GM23338 (cell line): ENCODE measurements around the gene PCDHGC4. TPM values are rescaled to one million over a fixed set of nuclear protein-coding genes. Genes with fewer than 3 reads are reported as not detected.

Experiments used
- ATAC-seq: fragments of 200-7000 bp; cut with Tn5 transposase; 3 replicates; pipeline ENCODE4 v1.9.1; 2020
- DNase-seq: peaks from one replicate; pipeline ENCODE4 v3.0.0-alpha.2; 2015; ENCODE audit warnings: low spot score
- H2AFZ ChIP-seq: fragments of 200-600 bp; sonication (generic); 2 replicates; pipeline ENCODE4 v1.8.0; 2016; ENCODE audit warnings: antibody characterized with exemption, mild to moderate bottlenecking, moderate library complexity
- H3F3A ChIP-seq: fragments of 200-600 bp; sonication (generic); replicated peaks from 2 replicates; pipeline ENCODE4 v1.8.0; 2017; ENCODE audit warnings: antibody characterized with exemption, mixed run types, low read depth
- H3K27ac ChIP-seq: fragments of 200-600 bp; sonication (generic); 2 replicates; pipeline ENCODE4 v1.6.1; 2016; ENCODE audit warnings: low read depth
- H3K27me3 ChIP-seq: fragments of 200-600 bp; sonication (generic); 2 replicates; pipeline ENCODE4 v1.8.0; 2016; ENCODE audit warnings: mild to moderate bottlenecking, mixed run types, moderate library complexity; ENCODE audit not compliant: insufficient read depth
- H3K36me3 ChIP-seq: fragments of 200-600 bp; sonication (generic); 2 replicates; pipeline ENCODE4 v1.8.0; 2016; ENCODE audit warnings: mild to moderate bottlenecking; ENCODE audit not compliant: insufficient read depth
- H3K4me1 ChIP-seq: fragments of 200-600 bp; sonication (generic); 2 replicates; pipeline ENCODE4 v1.8.0; 2016; ENCODE audit warnings: mild to moderate bottlenecking, moderate library complexity; ENCODE audit not compliant: insufficient read depth
- H3K4me2 ChIP-seq: fragments of 200-600 bp; sonication (generic); 2 replicates; pipeline ENCODE4 v1.7.1; 2017; ENCODE audit warnings: mixed run types
- H3K4me3 ChIP-seq: fragments of 200-600 bp; sonication (generic); 2 replicates; pipeline ENCODE4 v1.6.1; 2016; ENCODE audit warnings: mixed run types
- H3K79me2 ChIP-seq: fragments of 200-600 bp; sonication (generic); replicated peaks from 2 replicates; pipeline ENCODE4 v1.8.0; 2017; ENCODE audit warnings: mild to moderate bottlenecking; ENCODE audit not compliant: insufficient read depth
- H3K9me2 ChIP-seq: fragments of 200-600 bp; sonication (generic); 2 replicates; pipeline ENCODE4 v1.8.0; 2017; ENCODE audit not compliant: insufficient read depth
- H4K20me1 ChIP-seq: fragments of 200-600 bp; sonication (generic); replicated peaks from 2 replicates; pipeline ENCODE4 v1.8.0; 2017; ENCODE audit warnings: mild to moderate bottlenecking; ENCODE audit not compliant: insufficient read depth
- H3K27ac Mint-ChIP-seq: 2 replicates; pipeline ENCODE4 v1.8.0; 2020; ENCODE audit warnings: inconsistent platforms, mild to moderate bottlenecking, moderate library complexity, mixed read lengths
- H3K27me3 Mint-ChIP-seq: 3 replicates; pipeline ENCODE4 v1.8.0; 2022; ENCODE audit warnings: low read depth, mild to moderate bottlenecking, moderate library complexity, mixed read lengths, inconsistent platforms; ENCODE audit not compliant: insufficient read depth, poor library complexity
- H3K36me3 Mint-ChIP-seq: 3 replicates; pipeline ENCODE4 v1.8.0; 2021; ENCODE audit warnings: low read depth, mild to moderate bottlenecking, inconsistent platforms, moderate library complexity, mixed read lengths
- H3K4me1 Mint-ChIP-seq: 3 replicates; pipeline ENCODE4 v1.8.0; 2020; ENCODE audit warnings: mild to moderate bottlenecking, inconsistent platforms, mixed read lengths
- H3K4me3 Mint-ChIP-seq: 3 replicates; pipeline ENCODE4 v1.8.0; 2021; ENCODE audit warnings: moderate library complexity, mild to moderate bottlenecking, inconsistent platforms, mixed read lengths
- H3K9me3 Mint-ChIP-seq: 3 replicates; pipeline ENCODE4 v1.8.0; 2020; ENCODE audit warnings: moderate library complexity, mild to moderate bottlenecking, inconsistent platforms, mixed read lengths
- EZH2phosphoT487 ChIP-seq: fragments of 200-600 bp; sonication (generic); IDR thresholded peaks from one replicate; pipeline ENCODE4 v1.8.1; 2018; ENCODE audit warnings: antibody characterized with exemption; ENCODE audit not compliant: unreplicated experiment
- JUNB ChIP-seq: IDR thresholded peaks from one replicate; pipeline ENCODE4 v1.6.1; 2016; ENCODE audit warnings: antibody characterized with exemption; ENCODE audit not compliant: unreplicated experiment
- POLR2AphosphoS5 ChIP-seq: IDR thresholded peaks from 2 replicates; pipeline ENCODE4 v1.6.1; 2016; ENCODE audit warnings: antibody characterized with exemption, low read depth
- STAT1 ChIP-seq: IDR thresholded peaks from one replicate; pipeline ENCODE4 v1.6.1; 2016; ENCODE audit warnings: antibody characterized with exemption; ENCODE audit not compliant: unreplicated experiment
- ZNF114 ChIP-seq: fragments of 250-450 bp; sonication (Bioruptor Pico); IDR thresholded peaks from 2 replicates; pipeline ENCODE4 v1.5.0; 2020; ENCODE audit warnings: mild to moderate bottlenecking, moderate library complexity
- ZNF331 ChIP-seq: fragments of 250-450 bp; sonication (Bioruptor Pico); IDR thresholded peaks from 2 replicates; pipeline ENCODE4 v1.5.0; 2020; ENCODE audit warnings: low read depth, mild to moderate bottlenecking, moderate library complexity
- polyA plus RNA-seq: library from polyadenylated mRNA; unstranded; fragments of >200 nt; fragmentation: Nextera tagmentation; extraction: Ambion mirVana; gene quantifications from 2 replicates; pipeline ENCODE4 v1.2.1, GENCODE V29; 2016
- total RNA-seq: library from RNA; depleted of rRNA; stranded (reverse); fragments of >200 nt; shearing (Covaris generic); gene quantifications from 2 replicates; pipeline ENCODE4 v1.2.3, GENCODE V29; 2014
- TF ChIP-seq, protein P1 (sequence below): IDR thresholded peaks from one replicate; pipeline ENCODE4 v1.6.1; 2018; ENCODE audit warnings: antibody characterized with exemption; ENCODE audit not compliant: unreplicated experiment
- TF ChIP-seq, protein P2 (sequence below): IDR thresholded peaks from 2 replicates; pipeline ENCODE4 v1.6.1; 2016; ENCODE audit warnings: antibody characterized with exemption
- TF ChIP-seq, protein P3 (sequence below): fragments of 250-450 bp; sonication (Bioruptor Pico); IDR thresholded peaks from 2 replicates; pipeline ENCODE4 v1.5.0; 2020; ENCODE audit warnings: mild to moderate bottlenecking, moderate library complexity

PCDHGC4 gene
- total and polyA plus RNA-seq, 2 experiments from 2014 or later = 0.31 to 3.0 TPM

DNA sequence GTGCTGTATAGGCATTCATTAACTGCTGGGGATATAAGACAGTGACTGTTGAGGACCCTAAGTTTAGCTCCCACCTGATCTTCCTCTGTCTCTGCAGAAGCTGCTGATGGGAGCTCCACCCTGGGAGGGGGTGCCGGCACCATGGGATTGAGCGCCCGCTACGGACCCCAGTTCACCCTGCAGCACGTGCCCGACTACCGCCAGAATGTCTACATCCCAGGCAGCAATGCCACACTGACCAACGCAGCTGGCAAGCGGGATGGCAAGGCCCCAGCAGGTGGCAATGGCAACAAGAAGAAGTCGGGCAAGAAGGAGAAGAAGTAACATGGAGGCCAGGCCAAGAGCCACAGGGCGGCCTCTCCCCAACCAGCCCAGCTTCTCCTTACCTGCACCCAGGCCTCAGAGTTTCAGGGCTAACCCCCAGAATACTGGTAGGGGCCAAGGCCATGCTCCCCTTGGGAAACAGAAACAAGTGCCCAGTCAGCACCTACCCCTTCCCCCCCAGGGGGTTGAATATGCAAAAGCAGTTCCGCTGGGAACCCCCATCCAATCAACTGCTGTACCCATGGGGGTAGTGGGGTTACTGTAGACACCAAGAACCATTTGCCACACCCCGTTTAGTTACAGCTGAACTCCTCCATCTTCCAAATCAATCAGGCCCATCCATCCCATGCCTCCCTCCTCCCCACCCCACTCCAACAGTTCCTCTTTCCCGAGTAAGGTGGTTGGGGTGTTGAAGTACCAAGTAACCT, 26.2 kb downstream of the PCDHGC4 start:
- no peak overlapping the region for H3K4me3 Mint-ChIP-seq
- TF ChIP-seq, protein P1, sequence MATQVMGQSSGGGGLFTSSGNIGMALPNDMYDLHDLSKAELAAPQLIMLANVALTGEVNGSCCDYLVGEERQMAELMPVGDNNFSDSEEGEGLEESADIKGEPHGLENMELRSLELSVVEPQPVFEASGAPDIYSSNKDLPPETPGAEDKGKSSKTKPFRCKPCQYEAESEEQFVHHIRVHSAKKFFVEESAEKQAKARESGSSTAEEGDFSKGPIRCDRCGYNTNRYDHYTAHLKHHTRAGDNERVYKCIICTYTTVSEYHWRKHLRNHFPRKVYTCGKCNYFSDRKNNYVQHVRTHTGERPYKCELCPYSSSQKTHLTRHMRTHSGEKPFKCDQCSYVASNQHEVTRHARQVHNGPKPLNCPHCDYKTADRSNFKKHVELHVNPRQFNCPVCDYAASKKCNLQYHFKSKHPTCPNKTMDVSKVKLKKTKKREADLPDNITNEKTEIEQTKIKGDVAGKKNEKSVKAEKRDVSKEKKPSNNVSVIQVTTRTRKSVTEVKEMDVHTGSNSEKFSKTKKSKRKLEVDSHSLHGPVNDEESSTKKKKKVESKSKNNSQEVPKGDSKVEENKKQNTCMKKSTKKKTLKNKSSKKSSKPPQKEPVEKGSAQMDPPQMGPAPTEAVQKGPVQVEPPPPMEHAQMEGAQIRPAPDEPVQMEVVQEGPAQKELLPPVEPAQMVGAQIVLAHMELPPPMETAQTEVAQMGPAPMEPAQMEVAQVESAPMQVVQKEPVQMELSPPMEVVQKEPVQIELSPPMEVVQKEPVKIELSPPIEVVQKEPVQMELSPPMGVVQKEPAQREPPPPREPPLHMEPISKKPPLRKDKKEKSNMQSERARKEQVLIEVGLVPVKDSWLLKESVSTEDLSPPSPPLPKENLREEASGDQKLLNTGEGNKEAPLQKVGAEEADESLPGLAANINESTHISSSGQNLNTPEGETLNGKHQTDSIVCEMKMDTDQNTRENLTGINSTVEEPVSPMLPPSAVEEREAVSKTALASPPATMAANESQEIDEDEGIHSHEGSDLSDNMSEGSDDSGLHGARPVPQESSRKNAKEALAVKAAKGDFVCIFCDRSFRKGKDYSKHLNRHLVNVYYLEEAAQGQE = no peak
- H3K4me3 ChIP-seq = no peak overlapping the region
- peaks cover 26% of the 10 kb centered on the region for H3K27me3 Mint-ChIP-seq
- H3K27me3 ChIP-seq = 0 out of 2 replicates have a peak, but pooled peaks cover 4% of the 10 kb centered on the region
- no peak for ATAC-seq
- peaks cover 28% of the 10 kb centered on the region for H3K4me1 ChIP-seq
- H3K4me1 Mint-ChIP-seq = peaks cover 51% of the 10 kb centered on the region
- no peaks in the 10 kb centered on the region for H3K9me2 ChIP-seq
- no peak overlapping the region for H3K27ac Mint-ChIP-seq
- H3K27ac ChIP-seq = no peak overlapping the region
- peaks cover 3% of the 10 kb centered on the region; the same call in 1 of the 2 replicates for H3K36me3 ChIP-seq
- H3K36me3 Mint-ChIP-seq = peaks cover 25% of the 10 kb centered on the region
- H3K79me2 ChIP-seq = no peaks in the 10 kb centered on the region
- no peaks in the 10 kb centered on the region for H3K9me3 Mint-ChIP-seq
- DNase-seq = no peak
- no peak overlapping the region for H2AFZ ChIP-seq
- 0 out of 2 replicates have a peak, but pooled peaks cover 4% of the 10 kb centered on the region for H3F3A ChIP-seq
- no peak overlapping the region for H3K4me2 ChIP-seq
- no peaks in the 10 kb centered on the region for H4K20me1 ChIP-seq

DNA sequence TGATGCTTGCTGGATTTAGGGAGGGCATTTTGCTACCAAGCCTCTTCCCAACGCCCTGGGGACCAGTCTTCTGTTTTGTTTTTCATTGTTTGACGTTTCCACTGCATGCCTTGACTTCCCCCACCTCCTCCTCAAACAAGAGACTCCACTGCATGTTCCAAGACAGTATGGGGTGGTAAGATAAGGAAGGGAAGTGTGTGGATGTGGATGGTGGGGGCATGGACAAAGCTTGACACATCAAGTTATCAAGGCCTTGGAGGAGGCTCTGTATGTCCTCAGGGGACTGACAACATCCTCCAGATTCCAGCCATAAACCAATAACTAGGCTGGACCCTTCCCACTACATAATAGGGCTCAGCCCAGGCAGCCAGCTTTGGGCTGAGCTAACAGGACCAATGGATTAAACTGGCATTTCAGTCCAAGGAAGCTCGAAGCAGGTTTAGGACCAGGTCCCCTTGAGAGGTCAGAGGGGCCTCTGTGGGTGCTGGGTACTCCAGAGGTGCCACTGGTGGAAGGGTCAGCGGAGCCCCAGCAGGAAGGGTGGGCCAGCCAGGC, 27.0 kb downstream of the PCDHGC4 start:
- Histone ChIP-seq H3K79me2 (no peaks in the 10 kb centered on the region), H2AFZ (no peak overlapping the region), H3K36me3 (peaks cover 3% of the 10 kb centered on the region; the same call in 1 of the 2 replicates), H4K20me1 (no peaks in the 10 kb centered on the region), H3K27me3 (0 out of 2 replicates have a peak, but pooled peaks cover 4% of the 10 kb centered on the region), H3K4me2 (no peak overlapping the region), H3F3A (0 out of 2 replicates have a peak, but pooled peaks cover 4% of the 10 kb centered on the region), H3K9me2 (no peaks in the 10 kb centered on the region), H3K27ac (no peak overlapping the region), H3K4me3 (peak overlapping the region; percentile 97; the same call in 1 of the 2 replicates), H3K4me1 (peaks cover 28% of the 10 kb centered on the region)
- H3K4me3 Mint-ChIP-seq = no peak overlapping the region
- peaks cover 32% of the 10 kb centered on the region for H3K36me3 Mint-ChIP-seq
- H3K9me3 Mint-ChIP-seq = no peaks in the 10 kb centered on the region
- ATAC-seq (no peak), DNase-seq (no peak)
- no peak overlapping the region for H3K27ac Mint-ChIP-seq
- peaks cover 54% of the 10 kb centered on the region for H3K4me1 Mint-ChIP-seq
- peaks cover 26% of the 10 kb centered on the region for H3K27me3 Mint-ChIP-seq
- TF ChIP-seq ZNF114 (no peak), JUNB (no peak), STAT1 (no peak), EZH2phosphoT487 (no peak), ZNF331 (CRISPR knock-in tag) (no peak), POLR2AphosphoS5 (no peak)
- TF ChIP-seq, protein P2, sequence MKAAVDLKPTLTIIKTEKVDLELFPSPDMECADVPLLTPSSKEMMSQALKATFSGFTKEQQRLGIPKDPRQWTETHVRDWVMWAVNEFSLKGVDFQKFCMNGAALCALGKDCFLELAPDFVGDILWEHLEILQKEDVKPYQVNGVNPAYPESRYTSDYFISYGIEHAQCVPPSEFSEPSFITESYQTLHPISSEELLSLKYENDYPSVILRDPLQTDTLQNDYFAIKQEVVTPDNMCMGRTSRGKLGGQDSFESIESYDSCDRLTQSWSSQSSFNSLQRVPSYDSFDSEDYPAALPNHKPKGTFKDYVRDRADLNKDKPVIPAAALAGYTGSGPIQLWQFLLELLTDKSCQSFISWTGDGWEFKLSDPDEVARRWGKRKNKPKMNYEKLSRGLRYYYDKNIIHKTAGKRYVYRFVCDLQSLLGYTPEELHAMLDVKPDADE = no peak
- TF ChIP-seq, protein P3, sequence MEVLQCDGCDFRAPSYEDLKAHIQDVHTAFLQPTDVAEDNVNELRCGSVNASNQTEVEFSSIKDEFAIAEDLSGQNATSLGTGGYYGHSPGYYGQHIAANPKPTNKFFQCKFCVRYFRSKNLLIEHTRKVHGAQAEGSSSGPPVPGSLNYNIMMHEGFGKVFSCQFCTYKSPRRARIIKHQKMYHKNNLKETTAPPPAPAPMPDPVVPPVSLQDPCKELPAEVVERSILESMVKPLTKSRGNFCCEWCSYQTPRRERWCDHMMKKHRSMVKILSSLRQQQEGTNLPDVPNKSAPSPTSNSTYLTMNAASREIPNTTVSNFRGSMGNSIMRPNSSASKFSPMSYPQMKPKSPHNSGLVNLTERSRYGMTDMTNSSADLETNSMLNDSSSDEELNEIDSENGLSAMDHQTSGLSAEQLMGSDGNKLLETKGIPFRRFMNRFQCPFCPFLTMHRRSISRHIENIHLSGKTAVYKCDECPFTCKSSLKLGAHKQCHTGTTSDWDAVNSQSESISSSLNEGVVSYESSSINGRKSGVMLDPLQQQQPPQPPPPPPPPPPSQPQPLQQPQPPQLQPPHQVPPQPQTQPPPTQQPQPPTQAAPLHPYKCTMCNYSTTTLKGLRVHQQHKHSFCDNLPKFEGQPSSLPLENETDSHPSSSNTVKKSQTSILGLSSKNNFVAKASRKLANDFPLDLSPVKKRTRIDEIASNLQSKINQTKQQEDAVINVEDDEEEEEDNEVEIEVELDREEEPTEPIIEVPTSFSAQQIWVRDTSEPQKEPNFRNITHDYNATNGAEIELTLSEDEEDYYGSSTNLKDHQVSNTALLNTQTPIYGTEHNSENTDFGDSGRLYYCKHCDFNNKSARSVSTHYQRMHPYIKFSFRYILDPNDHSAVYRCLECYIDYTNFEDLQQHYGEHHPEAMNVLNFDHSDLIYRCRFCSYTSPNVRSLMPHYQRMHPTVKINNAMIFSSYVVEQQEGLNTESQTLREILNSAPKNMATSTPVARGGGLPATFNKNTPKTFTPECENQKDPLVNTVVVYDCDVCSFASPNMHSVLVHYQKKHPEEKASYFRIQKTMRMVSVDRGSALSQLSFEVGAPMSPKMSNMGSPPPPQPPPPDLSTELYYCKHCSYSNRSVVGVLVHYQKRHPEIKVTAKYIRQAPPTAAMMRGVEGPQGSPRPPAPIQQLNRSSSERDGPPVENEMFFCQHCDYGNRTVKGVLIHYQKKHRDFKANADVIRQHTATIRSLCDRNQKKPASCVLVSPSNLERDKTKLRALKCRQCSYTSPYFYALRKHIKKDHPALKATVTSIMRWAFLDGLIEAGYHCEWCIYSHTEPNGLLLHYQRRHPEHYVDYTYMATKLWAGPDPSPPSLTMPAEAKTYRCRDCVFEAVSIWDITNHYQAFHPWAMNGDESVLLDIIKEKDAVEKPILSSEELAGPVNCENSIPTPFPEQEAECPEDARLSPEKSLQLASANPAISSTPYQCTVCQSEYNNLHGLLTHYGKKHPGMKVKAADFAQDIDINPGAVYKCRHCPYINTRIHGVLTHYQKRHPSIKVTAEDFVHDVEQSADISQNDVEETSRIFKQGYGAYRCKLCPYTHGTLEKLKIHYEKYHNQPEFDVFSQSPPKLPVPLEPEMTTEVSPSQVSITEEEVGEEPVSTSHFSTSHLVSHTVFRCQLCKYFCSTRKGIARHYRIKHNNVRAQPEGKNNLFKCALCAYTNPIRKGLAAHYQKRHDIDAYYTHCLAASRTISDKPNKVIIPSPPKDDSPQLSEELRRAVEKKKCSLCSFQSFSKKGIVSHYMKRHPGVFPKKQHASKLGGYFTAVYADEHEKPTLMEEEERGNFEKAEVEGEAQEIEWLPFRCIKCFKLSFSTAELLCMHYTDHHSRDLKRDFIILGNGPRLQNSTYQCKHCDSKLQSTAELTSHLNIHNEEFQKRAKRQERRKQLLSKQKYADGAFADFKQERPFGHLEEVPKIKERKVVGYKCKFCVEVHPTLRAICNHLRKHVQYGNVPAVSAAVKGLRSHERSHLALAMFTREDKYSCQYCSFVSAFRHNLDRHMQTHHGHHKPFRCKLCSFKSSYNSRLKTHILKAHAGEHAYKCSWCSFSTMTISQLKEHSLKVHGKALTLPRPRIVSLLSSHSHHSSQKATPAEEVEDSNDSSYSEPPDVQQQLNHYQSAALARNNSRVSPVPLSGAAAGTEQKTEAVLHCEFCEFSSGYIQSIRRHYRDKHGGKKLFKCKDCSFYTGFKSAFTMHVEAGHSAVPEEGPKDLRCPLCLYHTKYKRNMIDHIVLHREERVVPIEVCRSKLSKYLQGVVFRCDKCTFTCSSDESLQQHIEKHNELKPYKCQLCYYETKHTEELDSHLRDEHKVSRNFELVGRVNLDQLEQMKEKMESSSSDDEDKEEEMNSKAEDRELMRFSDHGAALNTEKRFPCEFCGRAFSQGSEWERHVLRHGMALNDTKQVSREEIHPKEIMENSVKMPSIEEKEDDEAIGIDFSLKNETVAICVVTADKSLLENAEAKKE (CRISPR knock-in tag) = no peak
